HG03060 (cell line): ENCODE measurements around the gene BCL2L13.
"Not testable (repeated sequence)": the region's sequence is repeated elsewhere in the genome, so short reads cannot be mapped to it uniquely, and the experiment has no call there.

Experiments
- ATAC-seq: cut with Tn5 transposase; IDR thresholded peaks from one replicate; pipeline ENCODE4 v1.9.1; 2021; ENCODE audit warnings: low read depth, moderate number of reproducible peaks; ENCODE audit not compliant: unreplicated experiment

The BCL2L13 gene

DNA sequence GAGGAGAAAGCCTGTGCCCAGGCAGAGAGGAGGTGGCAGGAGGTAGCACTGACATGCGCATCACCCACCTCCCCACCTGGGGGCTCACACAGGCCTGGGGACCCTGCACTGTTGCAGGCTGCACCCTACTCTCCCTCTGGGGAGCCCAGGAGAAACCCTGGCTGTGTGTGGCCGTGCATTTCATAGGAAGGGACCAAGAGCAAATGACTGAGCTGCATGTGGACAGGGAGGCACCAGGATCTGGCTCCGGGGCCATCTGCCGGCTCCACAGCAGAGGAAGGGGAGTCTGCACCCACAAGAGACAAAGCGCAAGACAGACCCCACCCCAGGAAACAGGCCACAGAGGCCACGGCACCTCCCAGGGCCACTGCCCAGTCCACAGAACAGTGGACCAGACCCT, 113.0 kb downstream of the BCL2L13 start:
- ATAC-seq, result no peak

DNA sequence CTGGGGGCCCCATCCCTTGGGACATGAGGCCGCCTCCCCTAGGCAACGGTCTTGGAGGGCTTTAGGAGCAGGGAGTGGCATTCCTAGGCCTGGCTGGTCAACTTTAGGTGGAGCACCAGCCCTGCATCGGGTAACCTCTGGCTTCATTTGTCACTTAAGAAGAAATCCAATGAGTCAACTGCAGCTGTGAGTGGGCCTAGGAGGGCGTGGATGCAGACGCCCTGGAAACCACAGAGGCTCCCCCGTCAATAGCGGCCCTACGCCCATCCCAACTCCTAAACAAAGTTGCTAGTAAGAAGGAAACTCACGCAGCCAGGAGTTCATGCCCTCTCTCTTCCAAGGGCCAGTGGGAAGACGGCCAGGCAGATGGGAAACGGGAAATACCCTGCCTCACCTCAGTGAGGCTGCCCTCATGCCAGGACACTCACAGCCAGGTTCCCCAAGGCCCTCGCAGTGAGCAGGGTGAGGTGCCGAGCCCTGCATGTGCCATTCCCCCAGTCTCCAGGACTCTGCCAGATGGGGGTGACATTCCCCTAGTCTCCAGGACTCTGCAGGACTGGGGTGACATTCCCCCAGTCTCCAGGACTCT, 114.9 kb downstream of the BCL2L13 start:
- no peak for ATAC-seq

DNA sequence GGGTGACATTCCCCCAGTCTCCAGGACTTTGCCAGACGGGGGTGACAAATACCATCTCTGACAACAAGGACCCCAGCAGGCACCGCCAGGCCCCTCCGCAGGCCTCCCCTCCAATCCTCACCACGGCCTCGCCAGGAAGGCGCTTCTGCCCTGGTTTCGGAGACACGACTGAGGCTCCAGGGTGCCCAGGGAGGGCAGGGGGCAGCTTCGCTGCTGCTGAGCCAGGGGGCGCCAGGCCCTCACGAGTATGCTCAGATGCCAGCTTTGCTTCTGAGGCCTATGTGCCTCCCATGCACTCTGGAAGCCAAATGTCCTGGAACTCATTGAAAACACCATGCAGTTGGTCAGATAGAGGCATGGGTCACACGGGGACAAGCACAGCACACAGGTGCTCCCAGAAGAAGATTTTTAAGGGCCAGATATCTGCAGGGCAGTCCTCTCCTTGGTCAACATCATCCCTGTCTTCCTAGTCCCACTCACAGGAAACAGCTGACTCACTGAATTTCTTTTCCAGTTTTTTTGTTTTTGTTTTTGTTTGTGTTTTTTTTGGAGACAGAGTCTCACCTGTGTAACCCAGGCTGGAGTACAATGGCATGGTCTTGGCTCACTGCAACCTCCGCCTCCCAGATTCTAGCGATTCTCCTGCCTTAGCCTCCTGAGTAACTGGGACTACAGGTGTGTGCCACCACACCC, 115.8 kb downstream of the BCL2L13 start:
- ATAC-seq, result no peak

DNA sequence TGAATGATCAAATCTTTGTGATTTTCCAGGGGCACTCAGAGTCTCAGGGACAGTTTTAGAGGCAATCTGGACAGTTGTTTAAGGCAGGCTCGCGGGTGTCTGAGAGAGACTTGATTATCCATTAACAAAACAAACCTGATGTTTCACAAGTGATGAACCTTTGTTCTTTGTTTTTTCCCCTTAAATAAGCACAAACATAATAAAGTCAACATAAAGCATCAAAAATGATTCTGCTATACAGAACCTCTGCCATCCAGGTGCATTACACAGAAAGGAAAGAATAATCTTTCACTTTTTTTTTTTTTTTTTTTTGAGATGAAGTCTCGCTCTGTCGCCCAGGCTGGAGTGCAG, 122.6 kb downstream of the BCL2L13 start:
- no peak for ATAC-seq

DNA sequence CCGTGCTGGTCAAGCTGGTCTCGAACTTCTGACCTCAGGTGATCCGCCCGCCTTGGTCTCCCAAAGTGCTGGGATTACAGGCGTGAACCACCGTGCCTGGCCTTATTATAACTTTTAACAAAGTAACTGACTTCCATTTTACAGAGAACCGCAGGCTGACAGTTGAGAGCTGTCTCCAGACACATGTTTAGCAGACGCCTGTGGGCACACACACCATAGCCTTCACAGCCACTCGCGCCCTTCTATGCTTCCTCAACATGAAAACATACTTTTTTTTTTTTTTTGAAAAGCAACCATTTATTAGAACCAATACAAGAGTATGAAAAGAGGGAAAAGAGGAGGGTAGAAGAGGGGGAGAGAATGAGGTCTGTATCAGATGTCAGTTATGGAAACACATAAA, 124.9 kb downstream of the BCL2L13 start:
- ATAC-seq, result not testable (repeated sequence)

DNA sequence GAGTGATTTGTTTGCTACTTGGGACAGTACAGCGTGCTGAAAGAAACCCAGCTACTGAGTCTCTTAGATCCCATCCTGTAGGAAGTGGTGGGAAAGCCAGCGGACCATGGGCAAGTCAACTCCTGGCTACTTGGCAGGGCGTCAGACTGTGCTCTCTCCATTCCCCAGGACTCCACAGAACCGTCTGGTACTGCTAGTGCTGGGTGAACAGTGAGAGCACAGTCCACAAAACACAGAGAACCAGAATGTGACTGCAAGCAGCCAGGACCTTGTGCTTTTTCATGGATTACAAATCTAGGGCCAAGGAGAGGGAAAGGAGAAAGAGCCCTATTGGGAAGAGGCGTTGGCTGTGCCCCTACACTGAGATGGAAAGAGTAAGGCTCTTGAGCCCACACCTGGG, 125.5 kb downstream of the BCL2L13 start:
- no peak for ATAC-seq

DNA sequence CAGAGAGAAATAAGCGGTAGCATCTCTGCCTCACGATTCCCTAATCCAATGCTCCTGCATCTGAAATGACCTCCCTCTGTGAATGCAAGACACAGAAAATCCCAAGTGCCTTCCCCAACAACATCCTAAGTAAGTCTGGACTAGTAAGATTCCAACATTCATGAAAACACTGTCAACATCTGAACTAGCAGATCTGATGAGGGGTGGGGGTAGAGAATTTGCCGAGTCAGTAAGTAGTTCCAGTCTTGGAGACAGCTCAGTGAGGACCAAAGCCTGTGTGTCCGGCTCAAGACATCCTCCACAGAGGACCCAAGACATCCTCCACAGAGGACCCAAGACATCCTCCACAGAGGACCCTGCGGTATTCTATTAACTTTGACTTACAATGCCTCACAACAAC, 126.3 kb downstream of the BCL2L13 start:
- not testable (repeated sequence) for ATAC-seq

DNA sequence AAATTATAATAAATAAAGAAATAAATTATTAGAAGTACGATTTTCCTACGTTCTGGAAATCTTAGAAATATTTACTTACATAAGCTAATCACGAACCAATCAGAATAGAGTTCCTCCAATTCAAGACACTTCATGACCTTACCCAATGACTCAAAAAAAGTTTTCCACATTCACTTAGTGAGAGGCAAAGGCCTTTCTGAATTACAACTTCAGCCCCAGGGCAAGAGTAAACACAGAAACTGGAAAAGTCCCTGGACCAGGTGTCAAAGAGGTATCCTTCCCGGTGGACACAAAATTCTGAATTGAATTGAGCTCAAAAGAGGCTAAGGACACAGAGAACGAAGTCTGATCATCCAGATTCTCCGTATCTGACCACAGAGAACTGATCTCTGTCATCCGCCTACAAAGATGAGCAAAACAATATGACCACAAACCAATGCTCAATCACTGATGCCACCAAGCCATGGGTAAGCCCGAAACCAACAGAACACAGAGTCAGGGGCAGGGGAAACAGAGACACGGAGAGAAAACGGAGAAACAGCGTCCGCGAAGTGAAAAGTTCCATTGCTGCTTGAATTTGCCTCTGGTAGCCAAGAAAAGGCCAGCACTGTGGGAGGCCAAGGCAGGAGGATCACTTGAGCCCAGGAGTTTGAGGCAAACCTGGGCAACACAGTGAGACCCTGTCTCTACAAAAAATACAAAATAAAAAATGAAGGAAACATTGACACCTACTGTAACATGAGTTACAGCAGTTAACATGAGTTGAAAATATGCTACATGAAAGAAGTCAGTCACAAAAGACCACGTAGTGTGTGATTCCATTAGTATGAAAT, 128.9 kb downstream of the BCL2L13 start:
- peak; percentile 70 for ATAC-seq

DNA sequence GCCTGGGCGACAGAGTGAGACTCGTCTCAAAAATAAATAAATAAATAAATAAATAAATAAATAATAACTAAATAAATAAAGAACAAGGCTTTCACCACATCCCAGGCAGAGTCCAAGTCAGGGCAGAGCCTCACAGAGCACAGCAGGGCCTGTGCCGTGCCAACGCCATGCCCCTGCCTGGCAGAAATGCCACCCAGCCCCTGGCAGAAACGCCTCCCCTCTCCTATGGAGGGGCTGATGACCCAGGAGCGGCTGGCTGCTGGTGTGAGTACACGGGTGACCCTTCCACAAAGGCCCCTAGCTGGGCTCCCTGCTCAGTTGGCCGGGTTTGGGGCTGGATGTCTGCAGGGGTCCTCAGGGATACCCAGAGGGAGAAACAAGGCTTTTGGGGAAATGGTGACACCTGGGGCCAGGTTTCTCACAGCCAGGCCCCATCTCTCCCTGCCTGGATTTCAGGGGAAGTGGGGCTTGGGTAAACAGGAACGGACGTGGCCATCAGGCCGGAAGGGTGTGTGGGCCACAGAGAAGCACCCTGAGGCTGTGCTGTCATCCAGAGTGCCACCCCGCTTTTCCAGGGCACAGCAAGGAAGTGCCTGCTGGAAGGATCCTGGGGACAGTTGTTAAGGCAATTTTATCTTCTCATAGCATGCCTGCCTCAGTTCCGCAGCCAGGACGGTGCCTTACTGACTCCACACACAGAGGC, 130.6 kb downstream of the BCL2L13 start:
- no peak for ATAC-seq

DNA sequence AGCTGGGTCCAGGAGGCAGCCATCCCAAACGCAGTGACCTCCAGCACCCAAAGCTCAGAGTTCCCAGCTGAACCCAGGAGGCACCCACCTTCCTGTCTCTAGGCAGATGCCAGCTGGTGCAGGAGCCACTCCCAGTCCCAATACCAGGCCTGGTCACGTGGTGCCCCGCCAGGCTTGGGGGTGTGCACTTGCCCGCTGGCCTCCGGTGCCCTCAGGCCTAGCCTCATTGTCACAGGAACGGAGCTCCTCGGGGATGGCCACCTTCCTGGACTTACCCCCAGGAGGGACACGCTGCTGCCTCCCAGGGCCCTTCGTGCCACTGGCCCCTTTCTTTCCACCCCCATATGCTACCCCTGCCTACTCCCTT, 131.1 kb downstream of the BCL2L13 start:
- no peak for ATAC-seq

DNA sequence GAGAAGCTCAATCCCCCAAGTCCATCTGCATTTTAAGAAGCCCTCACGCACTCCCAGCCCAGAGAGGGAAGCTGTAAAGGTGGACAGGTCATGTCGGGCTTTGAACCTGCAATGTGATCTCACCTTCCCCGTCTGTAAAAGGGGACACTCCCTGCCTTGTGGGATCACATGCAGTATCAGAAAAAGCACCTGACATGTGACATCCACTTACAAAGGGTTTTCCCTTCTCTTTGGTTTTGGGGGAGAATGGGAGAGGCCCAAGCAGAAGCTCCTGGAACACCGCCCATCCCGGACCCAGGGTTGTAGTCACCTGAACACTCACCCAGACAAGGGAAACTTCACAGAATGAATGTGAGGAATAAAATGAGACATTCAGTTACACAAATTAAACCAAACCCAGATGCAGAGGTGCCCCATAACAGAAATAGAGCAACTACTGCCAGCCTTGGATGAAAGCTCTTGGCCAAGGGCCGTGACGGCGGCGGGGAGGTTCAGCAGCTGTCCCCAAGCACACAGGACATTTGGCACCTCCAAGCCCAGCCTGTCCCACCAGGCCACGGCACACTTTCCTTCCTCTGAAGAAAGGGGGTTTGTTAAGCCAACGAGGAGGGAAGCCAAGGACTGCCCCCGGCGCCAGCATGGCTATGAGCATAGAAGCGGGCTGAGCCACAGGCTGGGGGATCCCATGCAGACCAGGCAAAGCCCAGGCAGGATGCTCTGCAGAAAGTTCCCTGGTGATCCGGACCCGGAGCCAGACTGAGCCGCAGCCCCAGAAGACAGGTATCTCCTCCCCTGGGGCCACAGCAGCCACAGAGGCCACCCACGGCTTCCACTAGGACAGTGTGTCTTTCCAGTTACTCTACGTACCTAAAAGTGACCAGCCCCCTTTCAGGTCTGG, 131.9 kb downstream of the BCL2L13 start:
- no peak for ATAC-seq

DNA sequence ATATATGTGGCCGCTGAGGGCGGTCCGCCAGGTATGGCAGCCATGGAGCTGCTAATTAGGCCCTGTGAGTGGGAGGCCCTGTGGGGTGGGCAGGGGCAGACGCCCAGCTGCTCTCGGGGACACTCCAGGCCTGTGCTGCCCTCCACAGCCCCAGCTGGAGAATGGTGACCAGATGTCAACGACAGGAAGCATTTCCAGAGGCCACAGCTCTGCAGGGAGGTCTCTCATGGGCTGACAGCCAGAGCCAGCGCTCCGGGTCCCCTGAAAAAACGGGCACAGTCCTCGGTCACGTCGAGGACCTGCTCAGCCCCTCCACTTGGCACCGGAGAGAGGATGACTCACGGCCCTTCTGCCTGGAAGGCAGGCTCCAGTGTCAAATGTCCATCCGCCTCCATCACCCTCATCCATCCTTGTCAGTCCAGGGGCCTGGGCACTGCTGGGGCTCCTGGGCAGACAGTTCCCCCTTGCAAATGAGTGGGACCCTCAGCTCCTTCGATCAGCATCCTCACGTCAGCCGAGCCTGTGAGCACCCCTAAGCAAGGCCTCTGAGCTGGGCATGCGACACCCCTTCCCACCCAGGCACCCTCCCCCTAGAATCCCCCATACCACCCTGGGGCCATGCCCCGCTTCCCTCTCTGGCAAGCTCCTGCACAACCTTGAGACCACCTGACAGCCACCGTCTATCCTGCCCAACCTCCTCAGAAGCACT, 133.8 kb downstream of the BCL2L13 start:
- no peak for ATAC-seq

DNA sequence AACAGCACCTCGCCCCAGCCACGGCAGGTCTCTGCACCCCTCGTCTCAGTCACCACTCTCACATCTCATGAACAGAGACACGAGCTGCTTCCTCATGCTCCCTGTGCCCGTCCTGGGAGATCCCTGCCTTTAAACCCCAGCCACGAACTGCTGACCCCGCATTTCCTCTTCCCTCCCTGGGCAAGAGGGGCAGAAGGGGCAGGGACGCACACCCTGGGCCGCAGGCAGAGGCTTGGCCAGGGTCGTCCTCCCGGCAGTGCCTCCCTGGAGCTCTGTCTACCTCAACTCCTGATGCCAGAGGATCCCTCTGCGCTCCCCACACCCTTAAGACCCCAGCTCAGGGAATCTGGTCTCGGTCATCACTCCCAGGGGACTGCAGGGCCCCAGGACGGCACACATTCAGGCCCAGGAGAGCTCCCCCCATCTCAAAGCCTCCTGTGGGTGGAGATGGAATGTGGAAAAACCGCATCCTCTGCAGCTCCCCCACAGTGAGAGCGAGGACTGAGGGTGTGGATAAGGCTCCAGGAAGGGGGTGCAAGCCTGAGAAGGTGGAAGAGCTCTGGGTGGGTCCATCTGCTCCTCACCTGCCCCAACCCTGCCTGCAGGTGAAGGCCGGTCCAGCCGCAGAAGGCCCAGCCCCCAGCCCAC, 134.5 kb downstream of the BCL2L13 start:
- no peak for ATAC-seq

DNA sequence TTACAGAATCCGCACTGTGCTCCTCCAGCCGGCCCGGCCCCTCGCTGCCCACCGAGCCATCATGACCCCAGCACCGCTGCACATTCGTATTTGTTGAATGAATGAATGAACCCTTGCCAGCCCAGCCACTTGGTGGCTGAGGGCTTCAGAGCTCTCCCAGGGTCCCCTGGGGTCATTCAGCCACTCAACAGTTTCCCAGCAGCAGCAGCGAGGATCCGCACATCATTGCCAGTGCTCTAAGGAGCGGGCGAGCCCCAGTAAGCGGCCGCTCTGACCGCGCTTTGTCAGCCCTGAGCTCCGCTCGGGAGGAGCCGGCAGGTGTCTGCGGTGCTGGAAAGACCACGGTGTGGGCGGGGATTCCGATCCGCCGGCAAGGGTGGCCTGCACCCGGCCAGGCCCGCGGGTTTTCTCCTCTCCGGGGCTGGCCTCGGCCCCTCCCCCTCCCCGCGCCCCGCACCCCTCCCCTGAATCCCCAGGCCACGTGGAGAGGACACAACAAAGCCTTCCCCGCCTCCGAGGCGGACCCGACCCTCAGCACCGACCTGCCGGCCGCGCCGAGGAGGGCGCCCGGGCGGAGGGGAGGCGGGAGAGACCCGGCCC, 135.1 kb downstream of the BCL2L13 start:
- no peak for ATAC-seq

DNA sequence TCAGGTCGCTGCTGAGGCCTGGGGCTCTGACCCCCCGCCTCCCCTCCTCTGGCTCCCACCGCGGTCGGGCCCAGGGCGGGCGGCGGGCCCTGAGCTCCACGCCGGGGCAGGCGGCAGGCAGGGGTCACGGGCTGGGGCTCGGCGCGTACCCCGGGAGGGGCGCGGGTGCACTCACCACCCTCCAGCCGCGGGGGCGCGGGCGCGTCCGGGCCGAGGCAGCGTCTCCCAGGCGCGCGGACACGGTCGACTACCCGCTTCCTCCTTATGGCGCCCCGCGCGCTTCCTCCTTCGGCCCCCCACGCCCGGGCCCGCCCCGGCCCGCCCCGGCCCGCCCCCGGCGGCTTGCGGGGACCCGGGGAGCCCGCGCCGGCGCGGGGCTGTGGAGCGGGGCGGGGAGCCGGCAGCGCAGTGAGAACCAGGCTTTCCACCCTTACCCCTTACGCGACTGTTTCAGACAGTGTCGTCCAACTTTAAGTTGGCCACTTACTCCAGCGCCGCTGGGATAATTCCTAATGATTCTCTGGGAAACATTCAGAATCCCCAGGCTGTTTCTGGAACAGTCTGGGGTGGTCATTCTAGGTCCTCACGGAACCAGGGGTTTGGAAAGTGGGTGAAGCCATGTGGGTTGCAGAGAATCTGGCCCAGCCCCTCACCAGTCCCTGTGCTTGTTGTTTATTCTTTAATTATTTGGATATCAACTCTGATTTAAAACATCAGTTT, 135.8 kb downstream of the BCL2L13 start, which contains the start of gene BID:
Gene BID, minus strand, starts transcription at position 264 of the 720 bp plus-strand sequence. CDS start 24,353 bp downstream, outside the sequence.
- no peak for ATAC-seq

DNA sequence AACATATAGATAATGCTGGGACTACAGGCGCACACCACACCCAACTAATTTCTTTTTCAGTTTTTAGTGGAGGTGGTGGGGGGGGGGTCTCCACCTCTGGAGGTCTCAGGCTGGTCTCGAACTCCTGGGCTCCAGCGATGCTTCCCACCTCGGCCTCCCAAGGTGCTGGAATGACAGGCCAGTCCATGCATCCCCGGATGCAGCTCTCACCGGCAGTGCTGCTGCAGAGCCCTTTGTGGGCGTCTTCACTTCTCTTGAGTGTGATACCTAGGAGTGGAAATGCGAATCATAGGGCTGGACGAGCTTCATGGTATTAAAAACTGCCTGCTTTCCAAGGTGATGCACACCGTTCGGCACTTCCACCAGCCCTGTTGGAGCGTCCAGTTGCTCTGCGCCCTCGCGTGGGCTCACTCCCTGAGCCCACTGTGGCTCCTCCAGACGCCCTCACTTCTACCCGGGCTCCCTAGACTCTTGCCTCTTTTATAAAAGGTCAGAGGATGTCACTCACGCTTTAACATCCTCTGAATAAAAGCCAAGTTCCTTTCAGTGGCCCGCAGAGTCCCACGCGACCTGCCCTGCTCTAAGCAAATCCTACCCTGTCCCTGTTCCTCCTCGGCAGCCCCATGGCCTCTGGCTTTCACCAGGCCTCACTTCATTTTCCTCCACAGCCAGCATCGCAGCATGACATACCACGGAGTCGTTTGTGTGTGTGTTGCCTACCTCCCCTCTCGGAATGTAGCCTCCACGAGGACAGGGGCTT, 136.5 kb downstream of the BCL2L13 start:
- no peak for ATAC-seq

DNA sequence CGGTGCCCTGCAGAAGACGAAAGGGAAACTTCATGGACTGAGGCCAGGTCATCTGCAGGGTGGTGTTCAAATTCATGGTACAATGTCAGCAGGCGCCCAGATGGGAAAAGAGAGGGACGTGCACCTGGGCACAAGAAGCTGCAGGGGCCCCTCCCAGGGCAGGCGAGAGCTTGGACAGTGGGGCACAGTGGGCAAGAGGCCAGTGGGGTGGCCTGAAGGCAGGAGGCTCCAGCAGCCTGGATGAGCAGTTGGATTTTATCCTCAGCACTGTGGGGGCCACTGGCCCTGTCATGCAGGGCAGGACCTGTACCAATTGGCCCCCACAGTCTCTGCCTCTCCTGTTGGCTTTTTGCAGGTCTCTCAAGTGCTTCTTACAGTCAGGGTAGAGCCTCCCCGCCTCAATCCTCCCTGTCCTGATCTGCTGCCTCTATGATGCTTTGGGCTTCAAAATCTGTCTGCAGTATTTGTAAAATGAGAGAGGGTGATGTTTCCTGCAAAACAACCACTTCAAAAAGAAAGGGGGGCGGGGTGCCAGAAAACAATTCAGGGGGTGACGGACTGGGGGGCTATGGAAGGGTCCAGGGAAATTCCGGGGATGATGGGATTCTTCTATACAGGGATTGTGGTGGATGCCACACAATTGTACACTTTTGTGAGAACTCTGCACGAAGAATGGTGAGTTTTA, 137.4 kb downstream of the BCL2L13 start:
- no peak for ATAC-seq
